GOT3 (cell line): ENCODE measurements around the gene SORBS2.

Source experiments
- DNase-seq: peaks from one replicate; lab custom pipeline; 2025; ENCODE audit warnings: mixed read lengths; lab: John Stamatoyannopoulos, UW

The SORBS2 gene

GRCh38 chr4:185637163-185637875 lies 174.7 kb downstream of the SORBS2 start:
- no peak for DNase-seq

- DNase-seq: no peak
Observed at GRCh38 chr4:185634066-185634652, 177.8 kb downstream of the SORBS2 start.

GRCh38 chr4:185626798-185627197 lies 185.2 kb downstream of the SORBS2 start:
- DNase-seq: no peak

- DNase-seq: no peak
Observed at GRCh38 chr4:185625503-185625902, 186.5 kb downstream of the SORBS2 start.

GRCh38 chr4:185624259-185624589 lies 187.8 kb downstream of the SORBS2 start:
- DNase-seq: no peak

- DNase-seq: no peak
Observed at GRCh38 chr4:185623444-185624258, 188.3 kb downstream of the SORBS2 start.

- no peak for DNase-seq
Observed at GRCh38 chr4:185608185-185608584, 203.8 kb downstream of the SORBS2 start.

- DNase-seq: no peak
Observed at GRCh38 chr4:185602397-185602796, 209.6 kb downstream of the SORBS2 start.

GRCh38 chr4:185600801-185601434 lies 211.1 kb downstream of the SORBS2 start:
- no peak for DNase-seq

- no peak for DNase-seq
Observed at GRCh38 chr4:185599553-185600243, 212.3 kb downstream of the SORBS2 start.

- DNase-seq: no peak
Observed at GRCh38 chr4:185598846-185599552, 213.0 kb downstream of the SORBS2 start.

GRCh38 chr4:185597532-185598188 lies 214.3 kb downstream of the SORBS2 start:
- DNase-seq: no peak

GRCh38 chr4:185592845-185593488 lies 219.0 kb downstream of the SORBS2 start:
- DNase-seq: no peak

GRCh38 chr4:185592438-185592837 lies 219.6 kb downstream of the SORBS2 start:
- no peak for DNase-seq

- DNase-seq: no peak
Observed at GRCh38 chr4:185591679-185592141, 220.3 kb downstream of the SORBS2 start.

- DNase-seq: no peak
Observed at GRCh38 chr4:185590982-185591381, 221.0 kb downstream of the SORBS2 start.

GRCh38 chr4:185589067-185589836 lies 222.7 kb downstream of the SORBS2 start:
- DNase-seq: no peak

GRCh38 chr4:185587427-185588161 lies 224.4 kb downstream of the SORBS2 start:
- DNase-seq: no peak

GRCh38 chr4:185587030-185587426 lies 225.0 kb downstream of the SORBS2 start:
- no peak for DNase-seq
